ENCODE data around the gene SLC37A1.

Gene SLC37A1

DNA sequence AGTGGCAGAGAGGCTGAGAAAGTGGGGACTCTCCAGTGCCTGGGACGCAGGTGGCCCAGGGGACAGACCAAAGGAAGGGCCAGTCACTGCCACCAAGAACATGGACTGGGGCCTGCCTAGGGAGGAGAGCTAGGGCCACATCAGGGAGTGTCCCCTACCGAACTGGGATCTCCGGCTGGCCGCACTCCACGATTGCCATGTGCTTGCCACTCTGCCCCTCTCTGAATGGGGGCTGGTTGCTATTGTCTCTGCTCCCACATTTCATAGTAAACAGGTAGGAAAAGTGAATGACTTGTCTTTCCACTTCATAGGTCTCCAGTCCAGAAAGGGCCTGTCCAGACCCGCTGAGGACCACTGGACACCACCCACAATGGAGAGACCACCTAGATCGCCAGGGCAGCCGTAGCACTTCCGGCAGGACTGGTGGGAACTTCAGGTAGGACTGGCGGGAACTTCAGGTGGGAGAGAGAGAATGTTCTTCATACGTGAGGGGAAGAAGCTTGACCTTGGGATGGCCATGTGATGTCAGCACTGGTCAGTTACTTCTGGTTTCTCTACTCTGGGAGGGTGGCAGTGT lies 84.6 kb downstream of the SLC37A1 start:
- H3K4me3 ChIP-seq (ENCODE audit: low read depth, low read length): no peak overlapping the region
- TF ChIP-seq, protein P1, sequence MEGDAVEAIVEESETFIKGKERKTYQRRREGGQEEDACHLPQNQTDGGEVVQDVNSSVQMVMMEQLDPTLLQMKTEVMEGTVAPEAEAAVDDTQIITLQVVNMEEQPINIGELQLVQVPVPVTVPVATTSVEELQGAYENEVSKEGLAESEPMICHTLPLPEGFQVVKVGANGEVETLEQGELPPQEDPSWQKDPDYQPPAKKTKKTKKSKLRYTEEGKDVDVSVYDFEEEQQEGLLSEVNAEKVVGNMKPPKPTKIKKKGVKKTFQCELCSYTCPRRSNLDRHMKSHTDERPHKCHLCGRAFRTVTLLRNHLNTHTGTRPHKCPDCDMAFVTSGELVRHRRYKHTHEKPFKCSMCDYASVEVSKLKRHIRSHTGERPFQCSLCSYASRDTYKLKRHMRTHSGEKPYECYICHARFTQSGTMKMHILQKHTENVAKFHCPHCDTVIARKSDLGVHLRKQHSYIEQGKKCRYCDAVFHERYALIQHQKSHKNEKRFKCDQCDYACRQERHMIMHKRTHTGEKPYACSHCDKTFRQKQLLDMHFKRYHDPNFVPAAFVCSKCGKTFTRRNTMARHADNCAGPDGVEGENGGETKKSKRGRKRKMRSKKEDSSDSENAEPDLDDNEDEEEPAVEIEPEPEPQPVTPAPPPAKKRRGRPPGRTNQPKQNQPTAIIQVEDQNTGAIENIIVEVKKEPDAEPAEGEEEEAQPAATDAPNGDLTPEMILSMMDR (IDR thresholded peaks at IDR 0.05; ENCODE audit: borderline replicate concordance, insufficient read depth, low read depth, low read length): no peak

DNA sequence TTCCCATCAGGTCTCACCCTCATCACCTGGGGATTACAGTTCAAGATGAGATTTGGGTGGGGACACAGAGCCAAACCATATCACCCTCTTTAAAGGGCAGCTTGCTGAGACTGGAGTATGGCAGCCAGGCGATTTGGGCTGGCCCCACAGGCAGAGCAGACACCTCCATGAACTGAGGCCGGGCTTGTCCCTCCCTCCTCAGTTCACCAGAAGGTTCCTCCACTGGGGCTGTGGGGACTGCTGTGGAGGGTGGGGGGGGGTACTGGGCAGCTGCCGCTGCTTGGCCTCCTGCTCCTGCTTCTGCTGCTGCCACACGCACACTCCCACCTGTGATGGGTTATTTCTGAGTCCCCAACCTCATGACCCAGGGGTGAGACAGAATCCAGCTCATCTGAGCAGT lies 85.8 kb downstream of the SLC37A1 start:
- TF ChIP-seq, protein P1 (IDR thresholded peaks at IDR 0.05; ENCODE audit: borderline replicate concordance, insufficient read depth, low read depth, low read length): no peak
- H3K4me3 ChIP-seq (ENCODE audit: low read depth, low read length): no peak overlapping the region

DNA sequence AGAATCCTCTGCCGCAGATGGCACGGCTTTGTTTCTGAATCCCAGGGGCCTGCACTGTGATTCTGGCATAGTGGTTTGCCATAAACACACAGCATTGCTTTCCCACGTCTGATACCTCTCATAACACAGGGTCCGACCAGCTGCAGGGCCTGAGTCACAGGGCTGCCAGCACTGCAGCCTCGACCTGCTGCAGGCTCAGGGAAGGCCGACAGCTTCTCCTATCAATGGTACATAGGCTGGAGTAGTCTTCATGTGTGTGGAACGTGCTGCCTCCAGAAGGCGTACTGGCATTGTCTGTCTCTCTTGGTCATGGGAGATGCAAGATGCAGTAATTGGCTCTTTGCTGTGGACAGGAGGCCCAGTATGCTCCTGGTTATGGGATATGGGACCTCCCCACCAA lies 86.3 kb downstream of the SLC37A1 start:
- TF ChIP-seq, protein P1 (IDR thresholded peaks at IDR 0.05; ENCODE audit: borderline replicate concordance, insufficient read depth, low read depth, low read length): no peak
- H3K4me3 ChIP-seq (ENCODE audit: low read depth, low read length): no peak overlapping the region

DNA sequence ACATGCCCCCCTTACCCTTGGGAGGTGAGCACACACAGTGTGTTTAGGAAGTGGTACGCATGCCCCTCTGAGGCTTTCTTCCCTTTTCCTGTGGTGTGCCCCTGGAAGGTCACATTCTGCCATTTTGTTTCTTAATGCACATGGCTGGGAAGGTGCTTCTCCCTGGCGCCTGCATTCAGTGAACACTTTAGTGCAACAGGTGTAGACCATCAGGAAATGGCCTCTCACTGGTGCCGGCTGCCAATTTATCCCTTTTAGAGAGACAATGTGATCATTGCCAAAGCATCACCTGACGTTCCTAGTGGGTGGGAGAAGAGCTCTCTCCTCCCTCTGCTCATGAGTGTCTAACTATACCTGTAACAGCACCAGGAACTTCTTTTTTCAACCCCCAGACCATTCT lies 88.0 kb downstream of the SLC37A1 start:
- H3K4me3 ChIP-seq (ENCODE audit: low read depth, low read length): no peak overlapping the region
- TF ChIP-seq, protein P1 (IDR thresholded peaks at IDR 0.05; ENCODE audit: borderline replicate concordance, insufficient read depth, low read depth, low read length): no peak

DNA sequence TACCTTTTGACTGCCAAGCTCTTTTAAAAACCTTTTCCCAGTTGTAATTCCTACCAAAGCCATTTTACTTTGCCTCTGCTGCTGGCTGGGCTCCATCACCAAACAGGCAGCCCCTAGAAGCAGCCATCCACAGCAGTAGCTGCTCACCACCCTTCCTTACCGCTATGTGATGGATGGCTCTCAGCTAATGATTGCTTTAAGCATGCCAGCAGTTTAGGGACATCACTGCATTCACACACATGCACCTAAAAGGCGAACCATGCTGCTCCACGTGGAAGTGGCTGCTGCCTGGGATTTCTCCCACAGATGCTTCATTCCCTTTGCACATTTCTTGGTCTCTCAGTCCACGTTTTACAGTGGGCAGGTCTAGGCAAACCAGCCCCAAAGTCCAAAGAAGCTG lies 93.5 kb downstream of the SLC37A1 start:
- no peak overlapping the region for H3K4me3 ChIP-seq (ENCODE audit: low read depth, low read length)
- TF ChIP-seq, protein P1 (IDR thresholded peaks at IDR 0.05; ENCODE audit: borderline replicate concordance, insufficient read depth, low read depth, low read length): no peak

DNA sequence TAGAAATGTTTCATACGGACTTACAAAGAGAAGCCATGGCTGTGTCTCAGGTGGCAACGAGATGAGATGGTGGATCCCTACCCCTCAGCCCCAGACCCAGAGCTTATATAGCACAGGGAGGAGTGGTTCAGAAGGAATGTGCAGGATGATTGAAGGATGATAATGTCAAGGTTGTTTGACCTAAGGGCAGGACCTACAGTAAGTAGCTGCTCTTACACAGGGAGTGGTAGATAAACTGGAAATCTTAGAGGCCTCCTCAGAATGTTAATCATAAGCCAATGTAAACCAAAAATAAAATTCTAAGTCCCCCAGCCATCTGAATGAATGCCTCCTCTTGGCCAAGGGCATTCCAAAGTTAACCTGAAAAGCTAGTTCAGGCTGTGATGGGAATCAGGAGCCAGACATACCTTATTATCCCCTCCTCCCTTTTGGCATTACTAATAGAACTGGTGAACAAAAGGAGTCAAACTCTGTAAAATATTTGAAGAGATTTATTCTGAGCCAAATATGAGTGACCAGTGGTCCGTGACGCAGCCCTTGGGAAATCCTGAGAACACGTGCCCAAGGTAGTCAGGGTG lies 94.0 kb downstream of the SLC37A1 start:
- TF ChIP-seq, protein P1 (IDR thresholded peaks at IDR 0.05; ENCODE audit: borderline replicate concordance, insufficient read depth, low read depth, low read length): no peak
- no peak overlapping the region for H3K4me3 ChIP-seq (ENCODE audit: low read depth, low read length)

DNA sequence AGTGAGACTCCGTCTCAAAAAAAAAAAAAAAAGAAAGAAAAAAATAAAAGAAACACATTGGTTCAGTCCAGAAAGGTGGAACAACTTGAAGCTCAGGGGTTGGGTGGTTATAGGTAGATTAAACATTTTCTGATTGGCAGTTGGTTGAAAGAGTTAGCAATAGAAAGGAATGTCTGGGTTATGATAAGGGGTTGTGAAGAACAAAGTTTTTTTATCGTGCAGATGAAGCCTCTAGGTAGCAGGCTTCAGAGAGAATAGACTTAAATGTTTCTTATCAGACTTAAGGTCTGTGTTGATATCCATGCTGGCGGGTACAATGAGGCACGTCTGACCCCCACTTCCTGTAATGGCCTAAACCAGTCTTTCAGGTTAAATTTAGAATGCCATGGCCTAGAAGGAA lies 94.8 kb downstream of the SLC37A1 start:
- no peak overlapping the region for H3K4me3 ChIP-seq (ENCODE audit: low read depth, low read length)
- TF ChIP-seq, protein P1 (IDR thresholded peaks at IDR 0.05; ENCODE audit: borderline replicate concordance, insufficient read depth, low read depth, low read length): no peak

Measured in GM12875 (cell line).